Aorta (tissue), 5 donors: Measurements from ENCODE around the gene TTYH3. TPM values are rescaled to one million over a fixed set of nuclear protein-coding genes. Genes with fewer than 3 reads are reported as not detected.
A peak's percentile ranks its signal among the peaks of the same experiment; 100 is the strongest.

Experiments
- ATAC-seq: fragments of 200-7000 bp; cut with Tn5 transposase; one replicate; pipeline ENCODE4 v1.9.1; 2022; ENCODE audit warnings: moderate library complexity; ENCODE audit not compliant: low FRiP score
- DNase-seq, 2 donors: peaks; one replicate each; pipeline ENCODE4 v3.0.0-alpha.2; 2020
- H3K27ac ChIP-seq, 2 donors: one replicate each; pipeline ENCODE4 v1.5.1; 2013; ENCODE audit warnings: low read length in 2 of 2, mild to moderate bottlenecking in 2 of 2, moderate library complexity in 2 of 2, control low read depth in 1 of 2, inconsistent platforms in 1 of 2, low read depth in 1 of 2
- H3K27me3 ChIP-seq, 2 donors: one replicate each; pipeline ENCODE4 v1.6.1; 2013; ENCODE audit warnings: control low read depth in 1 of 2, low read length in 1 of 2, mild to moderate bottlenecking in 1 of 2, moderate library complexity in 1 of 2; ENCODE audit not compliant: insufficient read depth in 2 of 2, control insufficient read depth in 1 of 2
- H3K36me3 ChIP-seq, 2 donors: one replicate each; pipeline ENCODE4 v1.6.1; 2013; ENCODE audit warnings: control low read depth in 1 of 2, low read length in 1 of 2, mild to moderate bottlenecking in 1 of 2; ENCODE audit not compliant: insufficient read depth in 2 of 2, control insufficient read depth in 1 of 2
- H3K4me1 ChIP-seq, 2 donors: one replicate each; pipeline ENCODE4 v1.6.1; 2013; ENCODE audit warnings: low read length in 2 of 2, control low read depth in 1 of 2, mild to moderate bottlenecking in 1 of 2, moderate library complexity in 1 of 2; ENCODE audit not compliant: insufficient read depth in 2 of 2, control insufficient read depth in 1 of 2
- H3K4me3 ChIP-seq, 2 donors: one replicate each; pipeline ENCODE4 v1.5.1; 2013; ENCODE audit warnings: low read length in 2 of 2, control low read depth in 1 of 2, mild to moderate bottlenecking in 1 of 2
- H3K9me3 ChIP-seq: one replicate; pipeline ENCODE4 v1.6.1; 2013; ENCODE audit warnings: mild to moderate bottlenecking, low read length; ENCODE audit not compliant: control insufficient read depth
- WGBS, 2 donors: extraction: QIAGEN DNeasy Blood & Tissue Kit; methylation state at CpG; one replicate each; pipeline ENCODE4 v1.1.7; 2013; 5-methylcytosine and 5-hydroxymethylcytosine counted together
- intact Hi-C, 2 donors: fragments of 100-400 bp; cut with DNase I; formaldehyde crosslinking; loops; one replicate each; pipeline versions ENCODE4 v1.14.2 to v1.15.0; 2022
- polyA plus RNA-seq, 2 donors: library from polyadenylated mRNA; stranded (reverse); fragments of 200-250 nt; gene quantifications; one replicate each; pipeline ENCODE4 v1.2.3, GENCODE V29; 2013
- total RNA-seq, 2 donors: library from RNA; stranded (reverse); fragmentation: NEBNext Ultra II Directional; extraction: Animal tissue kit (Norgen Biotek cat#: 25700); gene quantifications; one replicate each; pipeline ENCODE4 v1.2.1, GENCODE V29; 2021
- donor health status: healthy with polysubstance abuse.
- donor health status: Bipolar disorder and iron deficiency.
- donor health status: DM: no; HTN: no; CAD: no.
- donor health status: DM: no; HTN: no; CAD: no.
- donor health status: DM: yes; HTN: yes; CAD: no.

TTYH3 gene
- total and polyA plus RNA-seq, 4 donors: 10.5 to 79.9 (median 36.9) TPM

DNA sequence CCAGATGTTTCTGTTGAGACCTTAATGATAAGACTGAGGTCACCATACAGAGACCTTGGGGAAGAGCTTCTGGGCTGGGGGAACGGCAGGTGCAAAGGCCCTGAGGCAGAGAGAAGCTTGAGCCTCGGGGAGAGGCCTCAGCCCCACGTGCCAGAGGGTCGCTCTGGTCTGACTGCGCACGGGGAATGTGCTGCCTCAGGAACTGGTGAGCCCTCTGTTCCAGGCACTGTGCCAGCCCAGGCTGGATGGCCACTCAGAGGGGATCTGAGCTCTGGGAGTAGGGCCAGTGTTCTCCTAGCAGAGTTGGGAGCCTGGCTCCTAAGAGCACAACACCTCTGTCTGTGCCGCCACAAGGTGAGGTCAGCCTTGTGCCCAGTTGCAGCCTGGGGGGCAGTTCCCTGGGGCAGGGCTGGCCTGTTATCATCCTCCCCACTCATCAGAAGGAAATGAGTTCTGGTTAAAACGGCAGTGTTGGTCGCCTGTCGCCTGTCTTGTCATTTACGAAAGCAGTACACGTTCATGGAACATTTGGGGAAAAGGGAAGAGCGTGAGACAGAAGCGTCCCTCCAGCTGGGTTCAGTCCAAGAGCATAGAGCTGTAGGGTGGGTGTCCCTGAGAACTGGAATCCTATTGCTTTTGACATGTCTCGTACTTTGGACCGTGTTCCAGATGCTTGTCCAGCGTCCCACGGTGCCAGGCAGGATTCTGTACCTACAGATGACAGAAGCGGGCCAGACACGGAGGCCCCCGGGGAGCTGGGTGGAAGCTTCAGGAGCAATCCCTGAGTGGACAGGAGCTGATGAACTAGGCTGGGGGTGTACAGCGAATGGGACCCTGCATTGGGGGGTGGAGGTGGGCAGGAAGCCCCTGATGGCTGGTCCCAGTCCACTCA lies 4.3 kb downstream of the TTYH3 start:
- WGBS, 2 donors: 63 to 74% methylated on average over 22 of the region's 22 CpGs
- ATAC-seq (no peak), DNase-seq (peak; percentile 46 to 88)
- H3K36me3 ChIP-seq: no peaks in the 10 kb centered on the region
- no peak overlapping the region for H3K4me3 ChIP-seq
- H3K27me3 ChIP-seq: no peaks in the 10 kb centered on the region
- H3K27ac ChIP-seq: no peak overlapping the region
- H3K4me1 ChIP-seq: no peaks in the 10 kb centered on the region
- intact Hi-C loops: no loop called here
- no peaks in the 10 kb centered on the region for H3K9me3 ChIP-seq

DNA sequence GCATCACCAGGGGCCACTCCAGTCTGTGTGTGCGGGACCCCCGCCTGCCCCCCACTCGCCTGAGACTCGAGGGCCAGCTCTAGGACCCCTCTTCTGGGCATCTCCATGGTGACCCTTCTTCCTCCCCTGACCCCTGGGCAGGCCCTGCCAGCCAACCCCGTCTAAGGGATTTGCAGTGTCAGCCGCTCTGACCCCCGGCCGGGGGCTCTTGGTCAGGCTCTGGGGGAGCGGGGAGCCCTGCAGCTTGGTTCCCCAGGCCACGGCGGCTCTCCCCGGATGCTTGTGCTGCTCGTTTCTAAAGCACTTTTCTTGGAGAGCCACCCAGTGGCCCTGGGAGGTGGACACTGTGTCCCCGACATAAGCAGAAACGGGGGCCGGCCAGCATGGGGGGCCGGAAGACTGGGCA lies 5.3 kb downstream of the TTYH3 start:
- ATAC-seq (no peak), DNase-seq (peak in 1 of 2 donors; percentile 52)
- H3K36me3 ChIP-seq: no peaks in the 10 kb centered on the region
- H3K4me1 ChIP-seq: no peaks in the 10 kb centered on the region
- no peaks in the 10 kb centered on the region for H3K9me3 ChIP-seq
- intact Hi-C loops: no loop called here
- no peaks in the 10 kb centered on the region for H3K27me3 ChIP-seq
- WGBS, 2 donors: 86 to 89% methylated on average over 17 of the region's 17 CpGs
- no peak overlapping the region for H3K4me3 ChIP-seq
- no peak overlapping the region for H3K27ac ChIP-seq

DNA sequence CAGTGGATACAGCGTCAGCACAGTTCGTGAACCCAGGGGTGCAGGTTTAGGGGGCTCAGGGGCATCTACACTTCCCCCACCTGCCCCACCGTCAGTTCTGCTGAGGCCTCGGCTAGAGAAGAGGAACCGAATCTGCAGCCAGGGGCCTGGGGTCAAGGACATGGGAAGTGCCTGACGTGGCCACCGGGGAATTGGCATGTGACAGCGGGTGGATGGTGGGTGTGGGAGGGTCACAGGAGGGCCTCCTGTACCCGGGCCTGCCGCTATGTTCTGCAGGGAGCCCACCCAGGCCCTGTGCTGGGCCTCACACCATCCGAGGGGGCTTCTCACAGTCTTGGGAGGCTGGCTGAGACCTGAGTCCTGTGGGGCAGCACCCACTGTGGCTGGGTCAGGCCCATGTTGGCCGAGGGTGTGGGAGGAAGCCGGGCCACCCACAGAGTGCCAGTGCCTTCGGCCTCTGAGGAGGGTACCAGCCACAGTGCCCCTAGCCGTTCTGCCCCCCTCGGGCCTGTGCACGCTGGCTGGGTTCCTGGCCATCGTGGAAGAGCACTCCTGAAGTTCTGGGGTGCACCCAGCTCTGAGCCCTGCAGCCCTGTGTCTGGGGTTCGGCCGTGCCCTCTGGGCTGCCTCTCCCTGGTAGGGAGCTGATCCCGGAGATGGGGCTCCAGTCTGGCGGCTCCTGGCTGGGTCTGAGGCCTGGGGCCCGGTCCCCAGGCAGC lies 5.9 kb downstream of the TTYH3 start:
- no peaks in the 10 kb centered on the region for H3K4me1 ChIP-seq
- ATAC-seq: no peak
- intact Hi-C loops: no loop called here
- H3K27ac ChIP-seq: no peak overlapping the region
- 73 to 74% methylated on average over 23 of the region's 23 CpGs for WGBS, 2 donors
- DNase-seq: peak; percentile 81 to 93
- H3K36me3 ChIP-seq: no peaks in the 10 kb centered on the region
- H3K27me3 ChIP-seq: no peaks in the 10 kb centered on the region
- H3K4me3 ChIP-seq: no peak overlapping the region
- H3K9me3 ChIP-seq: no peaks in the 10 kb centered on the region

DNA sequence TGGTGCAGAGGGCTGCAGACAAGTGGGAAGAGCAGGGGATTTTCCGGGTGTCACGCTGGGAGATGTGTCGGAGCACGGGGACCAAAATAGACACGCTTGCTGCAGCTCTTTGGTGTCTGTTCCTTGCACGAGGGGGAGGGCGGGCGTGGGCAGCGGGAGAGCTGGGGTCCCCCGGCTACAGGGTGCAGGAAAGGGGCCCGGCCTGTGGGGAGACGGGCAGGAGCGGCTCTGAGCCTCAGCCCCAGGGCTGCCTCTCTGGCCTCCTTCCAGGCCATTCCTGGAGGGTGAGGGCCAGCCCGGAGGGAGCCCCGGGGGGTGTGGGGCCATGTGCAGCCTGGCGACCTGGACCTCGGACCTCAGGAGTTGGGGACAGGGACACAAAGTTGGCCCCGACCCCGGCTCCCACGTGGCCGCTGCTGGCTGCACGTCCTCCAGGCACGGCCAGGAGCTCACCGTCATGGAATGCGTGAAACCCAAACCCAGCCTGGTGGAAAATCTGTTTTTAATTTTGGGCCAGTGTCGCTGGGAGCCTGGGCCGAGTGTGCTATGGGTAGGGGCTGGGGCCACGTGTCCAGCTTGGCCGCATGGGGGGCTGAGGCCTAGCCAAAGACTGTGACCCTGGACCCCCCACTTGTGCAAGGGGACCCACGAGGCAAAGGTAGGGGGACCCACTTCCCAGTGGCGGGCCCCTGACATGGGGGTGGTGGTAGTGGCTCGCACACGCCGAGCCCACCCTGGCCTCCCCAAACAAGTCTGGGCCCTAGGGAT lies 6.6 kb downstream of the TTYH3 start:
- Histone ChIP-seq H3K36me3 (no peaks in the 10 kb centered on the region), H3K9me3 (no peaks in the 10 kb centered on the region), H3K27me3 (no peaks in the 10 kb centered on the region), H3K4me3 (no peak overlapping the region), H3K4me1 (no peaks in the 10 kb centered on the region), H3K27ac (peak overlapping the region in 1 of 2 donors; percentile 14)
- WGBS, 2 donors: 12 to 22% methylated on average over 29 to 34 of the region's 34 CpGs
- ATAC-seq (no peak), DNase-seq (peak; percentile 81 to 91)
- intact Hi-C loops: no loop called here

DNA sequence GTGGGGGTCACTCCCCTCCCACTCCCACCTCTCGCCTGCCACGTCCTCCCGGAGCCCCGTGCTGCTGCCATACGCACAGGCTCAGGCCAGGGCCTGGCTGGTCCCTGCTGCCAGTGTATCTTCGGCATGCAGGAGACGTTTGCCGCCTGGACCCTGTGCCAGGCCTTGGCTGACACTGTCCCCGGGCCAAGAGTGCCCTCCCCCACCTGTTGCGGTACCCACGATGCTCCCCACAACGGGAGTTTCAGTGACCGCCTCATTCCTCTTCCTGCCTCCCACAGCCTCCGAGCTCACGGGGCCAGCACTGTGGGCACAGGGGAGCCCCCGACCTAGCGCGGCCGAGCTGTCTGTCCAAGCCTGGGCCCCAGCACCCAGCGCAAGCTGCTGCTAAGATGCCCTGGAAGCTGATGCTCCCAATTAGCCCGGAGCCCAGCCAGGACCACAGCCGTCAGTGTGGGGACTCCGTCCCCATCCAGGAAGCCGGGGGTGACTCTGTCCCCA lies 7.4 kb downstream of the TTYH3 start:
- no peaks in the 10 kb centered on the region for H3K4me1 ChIP-seq
- no peak overlapping the region for H3K4me3 ChIP-seq
- no peaks in the 10 kb centered on the region for H3K36me3 ChIP-seq
- 29 to 35% methylated on average over 23 to 24 of the region's 24 CpGs for WGBS, 2 donors
- DNase-seq: no peak
- intact Hi-C loops: no loop called here
- no peaks in the 10 kb centered on the region for H3K9me3 ChIP-seq
- ATAC-seq: no peak
- H3K27ac ChIP-seq: peak overlapping the region in 1 of 2 donors; percentile 14
- no peaks in the 10 kb centered on the region for H3K27me3 ChIP-seq

DNA sequence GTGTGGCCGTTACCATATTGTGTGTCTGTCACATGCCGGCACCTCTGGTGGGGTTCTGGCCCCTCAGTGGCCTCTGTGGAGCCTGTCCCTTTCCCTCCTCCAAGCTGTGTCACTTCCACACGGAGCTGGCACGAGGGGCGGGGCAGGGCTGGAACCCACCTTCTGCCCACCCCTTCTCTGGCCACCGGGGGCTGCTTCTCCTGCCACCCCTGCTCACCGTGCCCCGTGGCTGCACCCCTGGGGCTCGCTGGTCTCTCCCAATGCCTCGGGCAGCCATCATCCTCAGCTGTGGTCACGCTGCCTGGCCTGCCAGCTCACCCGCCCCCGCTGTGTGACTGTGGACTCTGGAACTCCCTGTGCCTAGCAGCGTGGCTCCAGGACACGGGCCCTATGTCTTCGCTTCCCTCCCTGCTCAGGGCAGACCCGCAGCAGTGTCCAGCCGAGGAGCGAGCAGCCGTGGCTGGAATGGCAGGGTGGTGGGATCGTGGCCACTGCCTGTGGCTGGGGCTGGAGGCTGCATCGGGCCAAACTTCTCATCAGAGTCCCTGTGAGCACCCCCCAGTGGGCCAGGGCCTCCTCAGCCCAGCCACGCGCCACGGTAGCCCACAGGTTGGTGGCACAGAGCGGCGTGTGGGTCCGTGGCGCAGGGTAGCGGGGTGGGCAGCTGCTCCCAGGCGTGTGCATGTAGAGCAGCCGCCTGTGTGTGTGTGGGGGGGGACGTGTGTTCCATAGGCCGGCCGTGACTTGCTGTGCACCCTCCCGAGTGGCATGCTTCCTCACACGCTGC lies 8.1 kb downstream of the TTYH3 start:
- Histone ChIP-seq H3K4me1 (no peaks in the 10 kb centered on the region), H3K4me3 (no peak overlapping the region), H3K9me3 (no peaks in the 10 kb centered on the region), H3K36me3 (no peaks in the 10 kb centered on the region), H3K27ac (no peak overlapping the region), H3K27me3 (no peaks in the 10 kb centered on the region)
- no peak for DNase-seq
- WGBS, 2 donors: 83 to 84% methylated on average over 37 of the region's 37 CpGs
- intact Hi-C loops: loop anchor here in 1 of 2 donors (5.0 kb wide), 1 partner anchor 238 kb away; the partner anchor contains the start of gene CHST12
- ATAC-seq: no peak

DNA sequence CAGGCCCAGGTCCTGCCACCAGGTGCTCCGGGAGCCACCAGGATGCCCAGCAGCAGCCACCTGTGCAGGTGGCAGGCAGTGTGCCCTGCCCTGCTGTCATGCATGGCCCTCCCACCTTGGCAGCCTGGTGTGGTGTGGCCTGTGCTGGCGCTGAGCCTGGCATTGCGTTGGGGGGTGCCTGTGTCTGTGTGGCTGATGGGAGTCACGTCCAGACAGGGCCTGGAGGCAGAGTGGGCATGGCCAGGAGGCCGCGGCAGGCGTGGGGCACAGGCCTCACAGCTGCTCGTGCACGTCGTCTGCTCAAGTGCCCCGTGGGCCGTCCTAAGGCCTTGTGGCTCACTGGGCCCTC lies 8.7 kb downstream of the TTYH3 start:
- ATAC-seq (no peak), DNase-seq (no peak)
- H3K27me3 ChIP-seq: no peaks in the 10 kb centered on the region
- H3K4me3 ChIP-seq: no peak overlapping the region
- intact Hi-C loops: loop anchor here in 1 of 2 donors (5.0 kb wide), 1 partner anchor 238 kb away; the partner anchor contains the start of gene CHST12
- H3K9me3 ChIP-seq: no peaks in the 10 kb centered on the region
- no peaks in the 10 kb centered on the region for H3K36me3 ChIP-seq
- WGBS, 2 donors: 54% methylated on average over 12 of the region's 12 CpGs
- H3K27ac ChIP-seq: no peak overlapping the region
- H3K4me1 ChIP-seq: no peaks in the 10 kb centered on the region
